C4-2B (cell line): ENCODE measurements around the gene CDH23.

ENCODE experiments used
- H3K27ac ChIP-seq: fragments of 450-650 bp; 2 replicates; pipeline ENCODE4 v1.5.1; 2017
- CTCF ChIP-seq: fragments of 450-650 bp; conservative IDR thresholded peaks from 2 replicates; pipeline ENCODE4 v1.5.1; 2017; ENCODE audit warnings: mild to moderate bottlenecking
- ZFX ChIP-seq: fragments of 450-650 bp; IDR thresholded peaks from 2 replicates; pipeline ENCODE4 v1.6.1; 2017

Gene CDH23

GRCh38 chr10:71778071-71778825, 381.5 kb downstream of the CDH23 start:
- TF ChIP-seq ZFX (no peak), CTCF (no peak)
- no peak overlapping the region for H3K27ac ChIP-seq

- no peak for TF ChIP-seq ZFX
- no peak for TF ChIP-seq CTCF
- no peak overlapping the region for H3K27ac ChIP-seq
These were observed 382.9 kb downstream of the CDH23 start for GRCh38 chr10:71779641-71780040.

GRCh38 chr10:71780156-71780555, 383.4 kb downstream of the CDH23 start:
- TF ChIP-seq CTCF, result no peak
- no peak overlapping the region for H3K27ac ChIP-seq

GRCh38 chr10:71780719-71781118, 384.0 kb downstream of the CDH23 start:
- no peak for TF ChIP-seq CTCF
- TF ChIP-seq ZFX, result no peak
- no peak overlapping the region for H3K27ac ChIP-seq

- H3K27ac ChIP-seq, result no peak overlapping the region
- TF ChIP-seq ZFX (no peak), CTCF (no peak)
These were observed 385.6 kb downstream of the CDH23 start for GRCh38 chr10:71782221-71782916.

- TF ChIP-seq ZFX (no peak), CTCF (no peak)
These were observed 386.3 kb downstream of the CDH23 start for GRCh38 chr10:71782917-71783490.

More at GRCh38 chr10:71782917-71783490, 386.3 kb downstream of the CDH23 start:
- H3K27ac ChIP-seq, result no peak overlapping the region
